Measurements from ENCODE around the gene ARSK. TPM values are rescaled to one million over a fixed set of nuclear protein-coding genes. Genes with fewer than 3 reads are reported as not detected.

Gene ARSK
- total and polyA plus RNA-seq, 10 of the 15 experiments (the other 5 are each of a cell fraction or from before 2014, with no cell fraction given): 1.6 to 9.5 (median 5.8) TPM

GRCh38 chr5:95617057-95617456 is 62.2 kb downstream of the ARSK start (continued):
- TF ChIP-seq NR2F1 (conservative IDR thresholded peaks at IDR 0.05): 0 out of 2 replicates have a peak, but pooled peaks have one; percentile 33
- TF ChIP-seq ZBTB33 (IDR thresholded peaks at IDR 0.05): no peak
- TF ChIP-seq SREBF2 (IDR thresholded peaks at IDR 0.05; ENCODE audit: low read length): no peak
- TF ChIP-seq CEBPB (IDR thresholded peaks at IDR 0.05; ENCODE audit: borderline replicate concordance in 1 of 2, low read depth in 2 of 2, low read length in 2 of 2): 0 out of 4 replicates have a peak, but pooled peaks of 1 of the 2 experiments have one; percentile 33
- TF ChIP-seq KAT2A (conservative IDR thresholded peaks at IDR 0.05; ENCODE audit: control insufficient read depth, low read depth, low read length): no peak
- TF ChIP-seq ETV6 (conservative IDR thresholded peaks at IDR 0.05 in 1 of 2, IDR thresholded peaks at IDR 0.05 in 1 of 2; ENCODE audit: borderline replicate concordance in 1 of 2, low read depth in 1 of 2): peak in 1 of 2 experiments; percentile 49; a peak in 1 of 4 replicates
- peak; percentile 93 for TF ChIP-seq IRF4 (IDR thresholded peaks at IDR 0.05; ENCODE audit: low read depth, low read length)
- TF ChIP-seq NFYA (IDR thresholded peaks at IDR 0.05; ENCODE audit: borderline replicate concordance, low read depth, low read length): no peak
- TF ChIP-seq SMAD1 (IDR thresholded peaks at IDR 0.05; ENCODE audit: low read depth, partially characterized antibody): no peak
- peak; percentile 59; the same call in 1 of the 2 replicates for TF ChIP-seq BMI1 (IDR thresholded peaks at IDR 0.05; ENCODE audit: borderline replicate concordance)
- no peak for TF ChIP-seq FOXK2 (IDR thresholded peaks at IDR 0.05)
- TF ChIP-seq USF1 (IDR thresholded peaks at IDR 0.05; ENCODE audit: borderline replicate concordance, extremely low read length, insufficient read depth, low read depth, low read length): no peak
- TF ChIP-seq FOS (IDR thresholded peaks at IDR 0.05; ENCODE audit: borderline replicate concordance, extremely low read depth, insufficient read length): no peak
- TF ChIP-seq RUNX3 (IDR thresholded peaks at IDR 0.05; ENCODE audit: low read length): peak; percentile 88
- peak; percentile 66 for TF ChIP-seq BCL3 (IDR thresholded peaks at IDR 0.05; ENCODE audit: borderline replicate concordance, insufficient read depth, low read depth, low read length, poor library complexity, severe bottlenecking)
- TF ChIP-seq EGR1 (IDR thresholded peaks at IDR 0.05; ENCODE audit: borderline replicate concordance in 1 of 2, low read depth in 2 of 2, low read length in 2 of 2): no peak
- no peak for TF ChIP-seq ZBTB11 (CRISPR knock-in tag; IDR thresholded peaks at IDR 0.05)

Data from GM12878 (cell line).